Fibroblast of upper back skin (primary cell): ENCODE results near the gene C6orf47.

Experiments
- DNase-seq: peaks from one replicate; pipeline ENCODE4 v3.0.0-alpha.2; 2013

The C6orf47 gene

GRCh38 chr6:31687860-31688693 is 27.5 kb upstream of the C6orf47 start:
- DNase-seq: no peak

- no peak for DNase-seq
These were observed 26.7 kb upstream of the C6orf47 start for GRCh38 chr6:31687321-31687720.

- no peak for DNase-seq
These were observed 25.9 kb upstream of the C6orf47 start for GRCh38 chr6:31686483-31686882.

GRCh38 chr6:31683591-31683990 is 23.0 kb upstream of the C6orf47 start:
- DNase-seq: no peak

GRCh38 chr6:31681135-31681671 is 20.6 kb upstream of the C6orf47 start:
- DNase-seq: peak; percentile 23

GRCh38 chr6:31680226-31681134 is 19.9 kb upstream of the C6orf47 start, which contains the start of gene LY6G5C:
Gene LY6G5C, minus strand, starts transcription at chr6:31681067. Its CDS starts 694 bp downstream, at chr6:31680373.
- DNase-seq: peak; percentile 81

- DNase-seq: no peak
These were observed 17.4 kb upstream of the C6orf47 start for GRCh38 chr6:31677955-31678354.

GRCh38 chr6:31676904-31677303 is 16.3 kb upstream of the C6orf47 start:
- DNase-seq: no peak

- DNase-seq: no peak
These were observed 15.8 kb upstream of the C6orf47 start for GRCh38 chr6:31676322-31676903.

- DNase-seq: no peak
These were observed 9.1 kb upstream of the C6orf47 start, which contains the start of gene LY6G5B for GRCh38 chr6:31669676-31670075. Gene LY6G5B, plus strand, starts transcription at chr6:31669976. Its CDS starts 975 bp downstream, at chr6:31670951.

GRCh38 chr6:31666337-31666965 is 5.9 kb upstream of the C6orf47 start:
- DNase-seq: no peak

- DNase-seq: peak; percentile 97
These were observed 5.1 kb upstream of the C6orf47 start, which contains the start of gene CSNK2B for GRCh38 chr6:31665501-31666336. Gene CSNK2B, plus strand, starts transcription at chr6:31666080. Its CDS starts 752 bp downstream, at chr6:31666832.

GRCh38 chr6:31664790-31665500 is 4.4 kb upstream of the C6orf47 start, which contains the start of gene GPANK1:
Gene GPANK1, minus strand, starts transcription at chr6:31664997. Its CDS starts 519 bp downstream, at chr6:31664478.
- peak; percentile 94 for DNase-seq

- DNase-seq: peak; percentile 76
These were observed 3.6 kb upstream of the C6orf47 start for GRCh38 chr6:31663961-31664789.

- DNase-seq: peak; percentile 41
These were observed 2.8 kb upstream of the C6orf47 start for GRCh38 chr6:31663126-31663960.

- no peak for DNase-seq
These were observed 1.6 kb upstream of the C6orf47 start for GRCh38 chr6:31662124-31662723.

GRCh38 chr6:31661262-31662123 is 915 bp upstream of the C6orf47 start:
- no peak for DNase-seq
